GM21576 (cell line): ENCODE data around the gene PLXNA2.

ENCODE experiments used
- ATAC-seq: cut with Tn5 transposase; IDR thresholded peaks from one replicate; pipeline ENCODE4 v1.9.1; 2021; ENCODE audit warnings: mild to moderate bottlenecking, moderate library complexity; ENCODE audit not compliant: unreplicated experiment

PLXNA2 gene

GRCh38 chr1:208052926-208053407, 191.2 kb downstream of the PLXNA2 start:
- no peak for ATAC-seq

GRCh38 chr1:208052135-208052534, 192.0 kb downstream of the PLXNA2 start:
- no peak for ATAC-seq

GRCh38 chr1:208051651-208052050, 192.5 kb downstream of the PLXNA2 start:
- no peak for ATAC-seq

GRCh38 chr1:208048904-208049303, 195.3 kb downstream of the PLXNA2 start:
- no peak for ATAC-seq

- no peak for ATAC-seq
Measured at GRCh38 chr1:208047975-208048374, 196.2 kb downstream of the PLXNA2 start.

GRCh38 chr1:208047476-208047934, 196.7 kb downstream of the PLXNA2 start:
- no peak for ATAC-seq

GRCh38 chr1:208045463-208046260, 198.5 kb downstream of the PLXNA2 start:
- no peak for ATAC-seq

GRCh38 chr1:208044589-208045462, 199.4 kb downstream of the PLXNA2 start:
- ATAC-seq = no peak

GRCh38 chr1:208043691-208044181, 200.4 kb downstream of the PLXNA2 start:
- no peak for ATAC-seq

GRCh38 chr1:208042868-208043267, 201.3 kb downstream of the PLXNA2 start:
- ATAC-seq = no peak

- ATAC-seq = no peak
Measured at GRCh38 chr1:208042041-208042615, 202.1 kb downstream of the PLXNA2 start.

- ATAC-seq = no peak
Measured at GRCh38 chr1:208041505-208041904, 202.7 kb downstream of the PLXNA2 start.

GRCh38 chr1:208040821-208041297, 203.3 kb downstream of the PLXNA2 start:
- ATAC-seq = no peak

- no peak for ATAC-seq
Measured at GRCh38 chr1:208039536-208040332, 204.4 kb downstream of the PLXNA2 start.

- ATAC-seq = no peak
Measured at GRCh38 chr1:208038303-208038702, 205.9 kb downstream of the PLXNA2 start.

GRCh38 chr1:208036918-208037766, 207.0 kb downstream of the PLXNA2 start:
- no peak for ATAC-seq

GRCh38 chr1:208036106-208036808, 207.9 kb downstream of the PLXNA2 start:
- ATAC-seq = no peak

- no peak for ATAC-seq
Measured at GRCh38 chr1:208034135-208034534, 210.0 kb downstream of the PLXNA2 start.

GRCh38 chr1:208033236-208033635, 210.9 kb downstream of the PLXNA2 start:
- ATAC-seq = no peak
